Activated effector memory CD4-positive, alpha-beta T cell treated with anti-CD3 and anti-CD28 coated beads, Interleukin-2, amount 50 U/mL, for 16 hours (primary cell): ENCODE results near the gene RBM8A.

Experiments
- DNase-seq: peaks from one replicate; pipeline ENCODE4 v3.0.0-alpha.2; 2020

RBM8A gene

DNA sequence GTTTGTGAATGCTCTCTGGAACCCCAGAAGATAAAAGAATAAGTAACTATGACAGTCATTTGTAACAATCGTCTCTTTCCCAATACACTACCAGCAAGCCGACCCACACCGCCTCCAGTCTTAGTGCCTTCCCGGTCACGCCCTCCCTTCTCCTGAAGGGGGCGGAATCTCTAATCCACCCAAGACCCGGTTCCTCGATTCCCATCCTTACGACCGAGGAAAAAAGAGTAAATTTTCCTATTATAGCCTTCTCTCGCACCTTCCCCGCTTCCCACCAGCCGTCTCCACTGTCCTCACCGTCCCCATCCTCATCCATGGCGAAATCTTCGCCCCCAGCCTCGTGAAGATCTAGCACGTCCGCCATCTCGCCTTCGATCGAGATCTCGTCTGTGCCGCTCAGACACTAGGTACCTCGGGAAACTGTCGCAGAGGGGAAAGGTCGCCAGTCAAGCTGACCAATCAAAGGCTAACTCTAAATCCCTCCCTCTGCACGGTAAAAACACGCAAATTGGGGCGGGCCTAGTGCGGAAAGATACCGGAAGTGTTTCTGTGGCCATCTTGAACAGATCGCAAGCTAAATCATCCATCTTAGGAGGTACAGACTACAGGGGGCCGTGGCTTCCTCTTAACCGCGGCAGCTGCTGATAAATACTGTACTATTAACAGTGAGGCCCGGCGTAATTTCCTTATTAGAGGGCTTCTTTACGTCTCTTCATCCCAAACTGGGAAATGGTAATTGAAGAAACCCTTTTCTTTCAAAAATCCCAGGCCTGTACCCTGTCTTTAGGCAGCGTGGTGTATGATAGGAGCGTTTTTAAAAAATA lies at the start of gene RBM8A:
Gene RBM8A (minus strand): TSS at position 422 of the 824 bp plus-strand sequence. CDS start 58 bp downstream, at position 364.
- DNase-seq, result peak; percentile 97

DNA sequence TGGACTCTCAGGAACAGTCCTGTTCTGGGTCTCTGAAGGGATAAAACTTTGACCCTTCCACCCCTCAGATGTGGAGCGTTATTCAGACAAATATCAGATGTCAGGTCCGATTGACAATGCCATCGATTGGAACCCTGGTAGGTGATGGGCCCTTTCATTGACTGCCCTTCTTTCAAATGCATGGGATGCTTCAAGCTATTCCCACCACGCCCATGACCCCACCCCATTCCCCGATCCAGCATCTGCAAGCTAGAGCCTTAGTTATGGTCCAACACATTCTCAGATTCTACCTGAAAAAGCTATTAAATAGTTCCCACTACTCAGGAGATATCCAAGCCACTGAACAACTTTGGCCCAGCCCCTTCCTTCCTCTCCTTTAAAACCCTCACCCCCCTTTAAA lies 49.7 kb upstream of the RBM8A start:
- no peak for DNase-seq

- DNase-seq, result no peak
Measured at GRCh38 chr1:145975216-145975615, 47.9 kb upstream of the RBM8A start.

GRCh38 chr1:145974721-145975120 lies 47.4 kb upstream of the RBM8A start:
- no peak for DNase-seq

GRCh38 chr1:145972580-145972979 lies 45.3 kb upstream of the RBM8A start:
- DNase-seq, result no peak

DNA sequence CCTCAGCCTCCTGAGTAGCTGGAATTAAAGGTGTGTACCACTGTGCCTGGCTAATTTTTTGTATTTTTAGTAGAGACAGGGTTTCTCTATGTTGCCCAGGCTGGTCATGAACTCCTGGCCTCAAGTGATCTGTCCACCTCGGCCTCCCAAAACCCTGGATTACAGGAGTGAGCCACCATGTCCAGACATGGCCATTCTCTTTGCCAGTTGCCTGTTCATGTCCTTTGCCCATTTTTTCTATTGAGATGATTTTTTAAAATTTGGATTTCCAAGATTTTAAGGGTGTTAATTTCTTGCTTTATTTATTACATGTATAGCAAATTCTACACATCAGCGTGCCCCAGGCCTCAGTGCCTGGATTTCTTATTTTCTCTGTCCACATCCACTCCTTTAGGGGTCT lies 40.0 kb upstream of the RBM8A start:
- DNase-seq, result no peak

GRCh38 chr1:145965119-145965744 lies 37.9 kb upstream of the RBM8A start:
- DNase-seq, result no peak

GRCh38 chr1:145964328-145965118 lies 37.2 kb upstream of the RBM8A start, which contains the start of the genes ANKRD34A and POLR3GL:
ANKRD34A (minus strand) TSS chr1:145964575; CDS start chr1:145961759, 2,816 bp downstream.
POLR3GL (plus strand) TSS chr1:145964690; CDS start chr1:145974866, 10,176 bp downstream.
- peak; percentile 97 for DNase-seq

GRCh38 chr1:145963265-145964019 lies 36.2 kb upstream of the RBM8A start:
- DNase-seq, result no peak

DNA sequence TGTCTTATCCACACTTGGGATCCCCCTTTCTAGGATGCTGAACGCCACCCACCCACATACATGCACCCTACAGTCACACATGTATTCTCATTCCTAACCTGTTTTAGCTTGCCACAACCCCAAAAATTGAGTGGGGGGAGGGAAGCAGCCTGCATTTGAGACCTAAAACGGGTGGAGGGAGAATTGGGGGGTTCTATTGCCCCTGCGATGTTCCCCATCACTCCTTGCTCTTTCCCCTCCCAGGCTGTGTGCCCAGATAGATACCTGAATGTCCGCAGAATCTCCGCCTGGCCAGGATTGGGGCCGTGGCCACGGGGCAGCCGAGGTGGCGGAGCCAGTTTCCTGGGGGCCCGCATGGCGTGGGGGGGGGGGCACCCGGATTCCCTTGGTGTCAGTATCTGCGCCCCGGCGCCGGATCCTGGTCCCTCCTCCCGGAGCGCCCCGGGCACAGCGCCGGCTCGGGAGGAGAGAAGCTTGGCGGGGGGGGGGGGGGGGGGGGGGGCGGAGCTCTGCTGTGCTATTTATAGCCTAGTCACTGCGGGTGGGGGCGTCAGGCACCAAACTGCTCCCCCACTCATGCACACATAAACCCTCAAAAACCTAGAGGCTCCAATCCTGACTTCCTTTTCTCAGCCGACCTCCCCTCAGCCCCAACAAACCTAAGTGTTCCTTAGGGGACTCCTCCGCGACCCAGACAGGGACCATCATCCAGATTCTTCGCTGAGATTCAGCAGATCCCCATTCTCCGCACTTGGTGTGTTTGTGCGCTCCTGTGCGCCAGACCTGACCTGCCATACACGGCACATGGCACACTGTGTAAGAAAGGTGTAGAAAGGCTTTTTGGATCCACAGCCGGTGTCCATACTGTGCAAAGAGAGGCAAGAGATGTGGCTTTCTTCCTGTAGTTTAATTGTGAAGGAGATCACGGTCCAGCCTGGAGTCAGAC lies 35.1 kb upstream of the RBM8A start:
- DNase-seq, result peak; percentile 78

DNA sequence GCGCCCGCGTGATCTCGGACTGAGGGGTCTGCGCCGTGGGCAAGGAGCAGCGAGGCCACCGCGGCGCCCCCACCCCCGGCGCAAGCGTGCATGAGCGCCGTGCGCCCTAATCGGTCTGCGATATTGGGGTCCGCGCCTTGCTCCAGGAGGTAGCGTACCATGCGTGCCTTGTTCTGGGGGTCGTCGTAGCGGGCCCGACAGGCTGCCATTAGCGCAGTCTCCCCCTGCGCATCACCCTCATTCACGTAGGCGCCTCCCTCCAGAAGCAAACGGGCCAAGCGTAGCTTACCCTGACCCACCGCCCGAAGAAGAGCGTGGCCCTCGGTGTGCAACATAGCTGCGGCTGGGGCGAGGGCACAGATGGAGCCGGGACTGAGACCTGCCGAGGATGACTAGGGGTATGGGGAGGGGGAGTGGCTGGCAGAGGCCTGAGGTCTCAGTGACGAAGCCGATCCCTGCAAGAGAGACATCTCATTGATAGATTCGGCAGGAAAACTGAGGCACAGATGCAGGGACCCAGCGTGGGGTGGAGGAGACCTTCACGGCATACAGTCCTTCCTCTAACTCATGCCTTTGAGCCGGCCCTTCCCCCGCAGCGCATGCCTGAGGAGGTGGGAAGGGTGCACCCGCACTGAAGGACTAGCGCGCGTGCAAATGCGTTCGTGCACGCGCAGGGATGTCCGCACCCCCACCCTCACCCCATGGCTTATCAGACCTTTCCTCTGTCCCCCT lies 34.3 kb upstream of the RBM8A start:
- peak; percentile 83 for DNase-seq

GRCh38 chr1:145961109-145961424 lies 33.8 kb upstream of the RBM8A start:
- no peak for DNase-seq

- DNase-seq, result peak; percentile 85
Measured at GRCh38 chr1:145960468-145961108, 33.3 kb upstream of the RBM8A start.

DNA sequence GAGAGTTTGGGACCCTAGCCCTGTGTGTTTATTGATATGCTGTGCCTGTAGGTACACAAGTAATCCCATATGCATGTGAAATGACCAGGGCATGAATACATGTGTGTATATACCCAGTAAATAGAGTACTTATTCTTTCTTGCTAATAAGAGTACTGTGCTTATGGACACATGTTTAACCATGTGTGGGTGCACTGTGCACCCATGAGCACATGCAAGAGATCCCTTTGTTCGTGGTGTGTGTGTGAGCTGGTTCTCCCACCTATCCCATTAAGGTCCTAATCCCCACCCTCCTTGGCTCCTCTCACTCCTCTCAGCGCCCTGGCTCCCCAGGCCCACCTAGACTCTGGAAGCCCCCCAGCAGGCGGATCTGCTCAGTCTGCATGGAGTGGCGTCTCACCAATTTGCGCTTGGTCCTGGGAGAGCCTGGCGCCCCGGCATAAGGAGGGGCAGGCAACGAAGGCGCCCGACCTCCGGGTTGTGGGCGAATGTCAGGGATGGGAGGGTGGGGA lies 32.7 kb upstream of the RBM8A start:
- no peak for DNase-seq

- DNase-seq, result no peak
Measured at GRCh38 chr1:145959333-145959732, 32.0 kb upstream of the RBM8A start.

- DNase-seq, result no peak
Measured at GRCh38 chr1:145958734-145959133, 31.4 kb upstream of the RBM8A start.

DNA sequence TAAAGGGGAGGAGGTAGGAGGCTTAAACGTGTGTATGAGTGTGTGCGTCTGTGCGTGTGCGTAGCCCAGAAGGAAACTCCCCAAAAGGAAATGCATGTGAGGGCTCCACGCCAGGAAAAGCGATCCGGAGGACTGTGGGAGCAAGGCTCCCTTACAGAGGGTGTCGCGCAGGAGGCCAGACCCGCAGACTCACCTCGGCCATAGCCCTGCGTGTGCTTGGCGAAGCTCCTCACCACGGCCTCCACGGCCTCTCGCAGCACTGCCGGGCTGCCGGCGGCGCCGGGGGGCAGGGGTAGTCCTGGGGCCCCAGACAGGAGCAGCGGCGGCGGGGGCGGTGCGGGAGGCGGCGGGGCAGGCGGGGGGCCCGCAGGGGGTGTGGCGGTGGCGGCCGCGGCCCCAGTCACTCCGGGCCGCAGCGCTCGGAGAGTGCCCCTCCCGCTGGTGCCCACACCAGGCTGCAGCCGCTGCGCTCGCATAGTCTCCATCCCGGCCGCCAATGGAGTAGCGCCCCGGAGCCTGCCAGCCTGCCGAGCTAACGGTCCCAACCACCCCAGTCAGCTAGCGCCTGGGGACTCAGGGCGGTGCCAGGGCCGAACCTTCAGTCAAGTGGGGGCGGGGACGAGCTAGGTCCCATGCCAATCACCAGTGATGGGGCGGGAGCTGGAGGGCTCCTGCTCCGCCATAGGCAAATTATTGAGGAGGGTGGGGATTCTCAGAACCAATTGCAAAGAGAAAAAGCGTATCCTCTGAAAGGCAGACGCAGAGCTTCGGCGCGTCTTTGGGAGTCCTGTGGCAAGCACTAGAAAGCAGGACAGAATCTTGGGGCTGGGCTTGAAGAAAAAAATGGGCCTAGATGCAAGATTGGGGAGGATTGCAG lies 30.4 kb upstream of the RBM8A start, which contains the start of gene LIX1L:
Gene LIX1L (minus strand): TSS at position 575 of the 877 bp plus-strand sequence. CDS start 90 bp downstream, at position 485.
- peak; percentile 98 for DNase-seq

DNA sequence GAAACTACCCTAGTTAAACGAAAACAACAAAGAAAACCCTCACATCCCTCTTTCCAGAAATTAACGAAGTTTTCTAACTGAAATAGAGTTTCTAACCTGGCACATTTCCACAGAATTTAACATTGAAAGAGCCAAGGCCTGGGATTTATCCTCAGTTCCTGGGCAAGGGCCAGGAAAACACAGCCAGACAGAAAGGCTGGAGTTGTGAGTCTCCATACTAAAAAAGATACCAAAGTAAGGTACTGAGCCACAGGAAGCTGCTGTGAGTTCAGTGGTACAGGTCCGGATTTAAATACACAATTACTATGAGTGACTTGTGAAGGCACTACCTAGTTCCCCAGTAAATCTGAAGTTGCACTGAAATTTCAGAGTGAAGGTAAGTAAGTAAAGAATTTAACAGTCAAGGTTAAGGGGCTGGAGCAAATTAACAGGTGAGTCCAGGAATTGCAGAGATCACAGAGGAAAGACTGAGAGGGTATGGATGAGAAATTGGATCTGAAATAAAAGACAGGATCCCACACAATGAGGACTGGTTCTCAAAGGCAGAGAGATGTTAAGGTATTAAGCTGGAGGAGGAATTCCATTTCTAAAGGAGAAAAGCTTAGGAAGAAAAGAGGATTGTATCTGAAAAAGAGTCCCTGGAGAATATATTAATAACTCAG lies 29.6 kb upstream of the RBM8A start:
- DNase-seq, result no peak
